ENCODE data around the gene EYA3. TPM values are rescaled to one million over a fixed set of nuclear protein-coding genes. Genes with fewer than 3 reads are reported as not detected.
A peak's percentile ranks its signal among the peaks of the same experiment; 100 is the strongest.

Gene EYA3
- total and polyA plus RNA-seq, 10 donors: 3.5 to 26.4 (median 20.1) TPM

DNA sequence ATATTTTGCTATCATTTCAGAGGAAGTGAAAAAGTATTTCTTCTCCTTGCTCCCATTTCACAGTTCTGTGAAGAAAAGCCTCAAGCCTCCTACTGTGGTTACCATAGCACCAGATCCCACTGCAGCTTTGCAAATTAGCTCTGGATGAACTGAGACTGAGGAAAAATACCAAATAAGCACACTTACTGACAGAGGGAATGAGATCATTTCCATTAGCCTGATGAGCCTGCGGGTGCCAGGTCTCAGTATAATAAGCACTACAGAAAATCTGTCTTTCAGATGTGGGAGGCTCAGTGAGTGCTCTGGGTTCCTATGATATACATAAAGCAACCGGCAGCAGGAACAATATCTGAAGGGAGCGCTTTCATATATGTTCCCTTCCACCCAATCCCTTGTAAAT, 107.3 kb downstream of the EYA3 start:
- TF ChIP-seq, protein P1, sequence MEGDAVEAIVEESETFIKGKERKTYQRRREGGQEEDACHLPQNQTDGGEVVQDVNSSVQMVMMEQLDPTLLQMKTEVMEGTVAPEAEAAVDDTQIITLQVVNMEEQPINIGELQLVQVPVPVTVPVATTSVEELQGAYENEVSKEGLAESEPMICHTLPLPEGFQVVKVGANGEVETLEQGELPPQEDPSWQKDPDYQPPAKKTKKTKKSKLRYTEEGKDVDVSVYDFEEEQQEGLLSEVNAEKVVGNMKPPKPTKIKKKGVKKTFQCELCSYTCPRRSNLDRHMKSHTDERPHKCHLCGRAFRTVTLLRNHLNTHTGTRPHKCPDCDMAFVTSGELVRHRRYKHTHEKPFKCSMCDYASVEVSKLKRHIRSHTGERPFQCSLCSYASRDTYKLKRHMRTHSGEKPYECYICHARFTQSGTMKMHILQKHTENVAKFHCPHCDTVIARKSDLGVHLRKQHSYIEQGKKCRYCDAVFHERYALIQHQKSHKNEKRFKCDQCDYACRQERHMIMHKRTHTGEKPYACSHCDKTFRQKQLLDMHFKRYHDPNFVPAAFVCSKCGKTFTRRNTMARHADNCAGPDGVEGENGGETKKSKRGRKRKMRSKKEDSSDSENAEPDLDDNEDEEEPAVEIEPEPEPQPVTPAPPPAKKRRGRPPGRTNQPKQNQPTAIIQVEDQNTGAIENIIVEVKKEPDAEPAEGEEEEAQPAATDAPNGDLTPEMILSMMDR (IDR thresholded peaks at IDR 0.05 in 8 of 11, conservative IDR thresholded peaks at IDR 0.05 in 3 of 11): no peak
- no peak for TF ChIP-seq POLR2A (IDR thresholded peaks at IDR 0.05)
- no peak for TF ChIP-seq POLR2AphosphoS5 (IDR thresholded peaks at IDR 0.05)
- peaks cover 0 to 16% (median 8%) of the 10 kb centered on the region in 6 donors for H3K4me1 ChIP-seq
- H3K4me3 ChIP-seq: no peak overlapping the region
- 91 to 100% (median 94%) methylated on average over 3 of the region's 3 CpGs for WGBS, 5 donors
- H3K27ac ChIP-seq: no peak overlapping the region
- H3K9me3 ChIP-seq: no peaks in the 10 kb centered on the region
- H3K27me3 ChIP-seq (replicated peaks in 1 of 7): no peaks in the 10 kb centered on the region
- intact Hi-C loops (cut with DNase I; ENCODE audit: low total_unique reads): no loop called here
- H3K36me3 ChIP-seq: peaks cover 0 to 44% (median 11%) of the 10 kb centered on the region in 6 donors
- no peak for DNase-seq

DNA sequence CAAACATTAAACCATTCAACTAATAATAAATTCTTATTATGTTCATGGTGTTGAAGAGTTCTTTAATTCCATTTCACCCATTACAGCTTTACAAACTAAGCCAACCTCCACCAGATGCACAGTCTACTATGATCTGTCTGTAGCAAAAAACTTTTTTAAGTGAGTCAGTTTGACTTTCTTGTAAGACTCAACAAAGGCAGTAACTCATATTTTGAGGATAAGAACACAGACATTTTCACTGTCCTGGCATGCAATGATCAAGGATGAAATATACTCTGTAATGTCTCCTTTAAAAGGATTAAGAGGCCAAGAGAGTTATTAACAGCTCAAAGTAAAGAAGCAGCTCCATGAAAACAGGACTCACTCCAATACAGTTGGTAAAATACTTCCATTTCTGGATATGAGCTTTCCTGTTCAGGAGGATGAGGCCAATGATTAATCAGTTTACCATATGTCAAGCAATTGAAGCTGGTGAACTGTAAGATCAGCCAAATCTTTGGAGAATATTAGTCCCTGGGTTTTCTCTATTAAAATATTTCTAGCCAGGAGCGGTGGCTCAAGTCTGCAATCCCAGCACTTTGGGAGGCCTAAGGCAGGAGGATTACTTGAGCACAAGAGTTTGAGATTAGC, 108.1 kb downstream of the EYA3 start:
- no peak overlapping the region for H3K4me3 ChIP-seq
- no peaks in the 10 kb centered on the region for H3K9me3 ChIP-seq
- no peak for DNase-seq
- peaks cover 0 to 44% (median 12%) of the 10 kb centered on the region in 6 donors for H3K36me3 ChIP-seq
- H3K4me1 ChIP-seq: peaks cover 0 to 16% (median 8%) of the 10 kb centered on the region in 6 donors
- H3K27me3 ChIP-seq (replicated peaks in 1 of 7): no peaks in the 10 kb centered on the region
- TF ChIP-seq, protein P1 (IDR thresholded peaks at IDR 0.05 in 8 of 11, conservative IDR thresholded peaks at IDR 0.05 in 3 of 11): no peak
- TF ChIP-seq POLR2A (IDR thresholded peaks at IDR 0.05) (no peak), POLR2AphosphoS5 (IDR thresholded peaks at IDR 0.05) (no peak)
- intact Hi-C loops (cut with DNase I; ENCODE audit: low total_unique reads): no loop called here
- WGBS, 5 donors: 94 to 100% (median 97%) methylated on average over 1 of the region's 1 CpG
- peak overlapping the region in 3 of 8 donors; percentile 58 to 65 (median 64) for H3K27ac ChIP-seq

DNA sequence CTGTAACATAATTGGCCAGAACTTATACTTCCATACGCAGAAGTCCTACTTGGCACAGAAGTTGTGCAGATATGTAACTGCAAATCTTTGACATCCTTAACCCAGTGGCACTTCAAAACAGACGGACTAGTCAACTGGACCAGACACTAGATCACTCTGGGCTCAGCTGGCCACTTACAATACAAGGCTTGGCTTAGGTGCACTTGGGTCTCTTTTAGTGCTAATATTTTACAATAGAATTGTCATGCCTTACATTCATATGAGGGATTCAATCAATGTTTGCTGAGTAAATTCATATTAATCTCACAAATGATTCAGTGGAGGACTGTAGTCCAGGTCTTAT, 108.6 kb downstream of the EYA3 start:
- 12 to 26% (median 18%) methylated on average over 2 of the region's 2 CpGs for WGBS, 5 donors
- no peak for DNase-seq
- H3K36me3 ChIP-seq: peaks cover 0 to 44% (median 13%) of the 10 kb centered on the region in 6 donors
- no peaks in the 10 kb centered on the region for H3K9me3 ChIP-seq
- peak overlapping the region in 4 of 8 donors; percentile 12 to 65 (median 61) for H3K27ac ChIP-seq
- no peaks in the 10 kb centered on the region for H3K27me3 ChIP-seq (replicated peaks in 1 of 7)
- H3K4me3 ChIP-seq: no peak overlapping the region
- TF ChIP-seq POLR2AphosphoS5 (IDR thresholded peaks at IDR 0.05) (no peak), POLR2A (IDR thresholded peaks at IDR 0.05) (no peak)
- TF ChIP-seq, protein P1 (IDR thresholded peaks at IDR 0.05 in 8 of 11, conservative IDR thresholded peaks at IDR 0.05 in 3 of 11): peak in 2 of 11 experiments; percentile 1 to 61
- intact Hi-C loops (cut with DNase I; ENCODE audit: low total_unique reads): loop anchor here (2.0 kb wide), 1 partner anchor 121 kb away; no protein-coding TSS in a partner anchor
- H3K4me1 ChIP-seq: peaks cover 0 to 16% (median 8%) of the 10 kb centered on the region in 6 donors

DNA sequence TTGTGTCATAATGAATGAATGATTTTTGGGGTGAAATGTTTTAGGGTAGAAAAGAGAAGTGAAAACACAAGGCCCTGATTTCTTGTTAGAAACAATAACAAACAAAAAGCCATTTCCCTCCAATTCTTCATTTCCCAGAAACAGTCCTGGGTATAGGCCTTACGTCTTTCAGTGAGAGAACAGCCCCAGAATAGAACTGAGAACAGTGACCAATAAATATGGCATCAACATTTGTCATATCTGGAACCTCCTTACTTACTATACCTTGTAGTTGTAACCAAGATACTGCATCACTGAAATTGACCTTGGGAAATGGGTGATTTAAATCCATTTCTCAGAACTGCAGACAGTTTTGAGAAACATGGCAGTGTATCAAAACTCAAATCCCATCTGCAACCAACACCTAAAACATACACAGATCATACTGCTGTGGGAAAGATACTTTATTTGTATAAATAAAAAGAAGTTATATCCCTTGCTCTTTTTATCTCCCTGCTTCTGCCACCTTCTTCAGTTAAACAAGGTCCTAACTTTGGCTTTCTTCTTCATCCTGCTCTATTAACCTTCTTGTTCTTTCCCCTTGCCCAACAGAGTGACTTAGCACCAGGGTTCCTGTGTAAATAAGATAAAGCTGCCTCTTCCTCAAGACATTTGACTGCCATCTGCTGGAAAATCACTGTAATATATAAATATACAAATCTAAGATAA, 109.1 kb downstream of the EYA3 start:
- Histone ChIP-seq H3K36me3 (peaks cover 0 to 45% (median 15%) of the 10 kb centered on the region in 6 donors), H3K27ac (peak overlapping the region in 5 of 8 donors; percentile 12 to 65 (median 58)), H3K9me3 (no peaks in the 10 kb centered on the region), H3K4me3 (no peak overlapping the region), H3K27me3 (replicated peaks in 1 of 7) (no peaks in the 10 kb centered on the region), H3K4me1 (peaks cover 0 to 16% (median 8%) of the 10 kb centered on the region in 6 donors)
- intact Hi-C loops (cut with DNase I; ENCODE audit: low total_unique reads): loop anchor here (2.0 kb wide), 1 partner anchor 121 kb away; no protein-coding TSS in a partner anchor
- TF ChIP-seq, protein P1 (IDR thresholded peaks at IDR 0.05 in 8 of 11, conservative IDR thresholded peaks at IDR 0.05 in 3 of 11): peak in 9 of 11 experiments; percentile 23 to 67 (median 54)
- TF ChIP-seq POLR2AphosphoS5 (IDR thresholded peaks at IDR 0.05) (no peak), POLR2A (IDR thresholded peaks at IDR 0.05) (no peak)
- no peak for DNase-seq
- 41 to 79% (median 64%) methylated on average over 1 of the region's 1 CpG for WGBS, 5 donors
